NCI-H2227 (cell line): ENCODE results near the gene CAPZA2.
A peak's percentile ranks its signal among the peaks of the same experiment; 100 is the strongest.

Experiments
- DNase-seq: peaks from one replicate; lab custom pipeline; 2025; ENCODE audit not compliant: unreplicated experiment; lab: John Stamatoyannopoulos, UW

The CAPZA2 gene

GRCh38 chr7:116861717-116862116 is 670 bp upstream of the CAPZA2 start:
- no peak for DNase-seq

GRCh38 chr7:116862951-116863670 is 724 bp downstream of the CAPZA2 start:
- peak; percentile 59 for DNase-seq

- DNase-seq, result no peak
These were observed 1.6 kb downstream of the CAPZA2 start for GRCh38 chr7:116863936-116864500.

GRCh38 chr7:116871061-116871700 is 8.8 kb downstream of the CAPZA2 start:
- DNase-seq, result no peak

- DNase-seq, result no peak
These were observed 9.6 kb downstream of the CAPZA2 start for GRCh38 chr7:116872026-116872425.

GRCh38 chr7:116873619-116874018 is 11.2 kb downstream of the CAPZA2 start:
- DNase-seq, result no peak

GRCh38 chr7:116876664-116877442 is 14.5 kb downstream of the CAPZA2 start:
- no peak for DNase-seq

- DNase-seq, result no peak
These were observed 15.2 kb downstream of the CAPZA2 start for GRCh38 chr7:116877443-116878217.

- no peak for DNase-seq
These were observed 22.3 kb downstream of the CAPZA2 start for GRCh38 chr7:116884691-116885090.

GRCh38 chr7:116885724-116886123 is 23.3 kb downstream of the CAPZA2 start:
- no peak for DNase-seq

GRCh38 chr7:116886543-116887156 is 24.3 kb downstream of the CAPZA2 start:
- no peak for DNase-seq

GRCh38 chr7:116888895-116889294 is 26.5 kb downstream of the CAPZA2 start:
- DNase-seq, result no peak

GRCh38 chr7:116895849-116896248 is 33.5 kb downstream of the CAPZA2 start:
- no peak for DNase-seq

GRCh38 chr7:116897661-116898060 is 35.3 kb downstream of the CAPZA2 start:
- no peak for DNase-seq

GRCh38 chr7:116899308-116899707 is 36.9 kb downstream of the CAPZA2 start:
- no peak for DNase-seq

- no peak for DNase-seq
These were observed 38.8 kb downstream of the CAPZA2 start for GRCh38 chr7:116901143-116901542.

GRCh38 chr7:116902867-116903266 is 40.5 kb downstream of the CAPZA2 start:
- no peak for DNase-seq

- DNase-seq, result no peak
These were observed 44.0 kb downstream of the CAPZA2 start for GRCh38 chr7:116906391-116906790.

- no peak for DNase-seq
These were observed 48.0 kb downstream of the CAPZA2 start for GRCh38 chr7:116910383-116910782.

GRCh38 chr7:116911801-116912200 is 49.4 kb downstream of the CAPZA2 start:
- no peak for DNase-seq
